Upper lobe of left lung (tissue), 4 donors: Measurements from ENCODE around the gene ACOT8.

ENCODE experiments used
- CTCF ChIP-seq, 6 experiments: fragments of 450-650 bp in 4 of 6; fragments of 200-600 bp in 2 of 6; sonication (generic) in 2 of 6; IDR thresholded peaks; one replicate each; pipeline ENCODE4 v1.5.1; 2016 to 2019; ENCODE audit warnings: antibody characterized with exemption in 6 of 6
- EP300 ChIP-seq, 4 donors: sonication (generic); formaldehyde crosslinking; IDR thresholded peaks; one replicate each; pipeline ENCODE4 v1.5.1; 2017; ENCODE audit warnings: antibody characterized with exemption in 4 of 4, control low read depth in 2 of 4
- POLR2A ChIP-seq, 4 donors: fragments of 450-650 bp; IDR thresholded peaks; one replicate each; pipeline ENCODE4 v1.5.1; 2016 to 2017; ENCODE audit warnings: antibody characterized with exemption in 4 of 4, mild to moderate bottlenecking in 2 of 4

GRCh38 chr20:45888681-45889080 is 31.5 kb upstream of the ACOT8 start:
- TF ChIP-seq CTCF (IDR thresholded peaks at IDR 0.05) (no peak), EP300 (IDR thresholded peaks at IDR 0.05) (no peak), POLR2A (IDR thresholded peaks at IDR 0.05) (no peak)
